Neural progenitor cell (in vitro differentiated cells): Measurements from ENCODE around the gene ITGB8.

Experiments used
- CTCF ChIP-seq: fragments of 200-600 bp; sonication (generic); IDR thresholded peaks from 2 replicates; pipeline ENCODE4 v1.5.1; 2017; ENCODE audit warnings: antibody characterized with exemption, mild to moderate bottlenecking
- EZH2 ChIP-seq: fragments of 200-600 bp; sonication (generic); IDR thresholded peaks from 2 replicates; pipeline ENCODE4 v1.6.1; 2017; ENCODE audit warnings: antibody characterized with exemption, mild to moderate bottlenecking, moderate library complexity

GRCh38 chr7:20364571-20365196, 34.0 kb downstream of the ITGB8 start:
- TF ChIP-seq CTCF = no peak
- no peak for TF ChIP-seq EZH2
